Psoas muscle (tissue), 8 donors: ENCODE data around the gene DYNLT4. TPM values are rescaled to one million over a fixed set of nuclear protein-coding genes. Genes with fewer than 3 reads are reported as not detected.

Experiments
- ATAC-seq, 4 donors: fragments of 200-7000 bp; cut with Tn5 transposase; one replicate each; pipeline ENCODE4 v1.9.1; 2020; ENCODE audit warnings: moderate library complexity in 3 of 4, mild to moderate bottlenecking in 2 of 4
- DNase-seq, 2 donors: peaks; one replicate each; pipeline ENCODE4 v3.0.0-alpha.2; 2020
- H3K27ac ChIP-seq: fragments of 200-600 bp; one replicate; pipeline ENCODE4 v1.8.0; 2022
- H3K27me3 ChIP-seq, 3 donors: fragments of 200-600 bp in 1 of 3; one replicate each; pipeline versions ENCODE4 v1.6.1 to v1.8.0; 2013 to 2022; ENCODE audit warnings: low read length in 2 of 3, mild to moderate bottlenecking in 2 of 3, moderate library complexity in 1 of 3; ENCODE audit not compliant: insufficient read depth in 3 of 3
- H3K36me3 ChIP-seq, 2 donors: fragments of 200-600 bp in 1 of 2; one replicate each; pipeline versions ENCODE4 v1.6.1 to v1.8.0; 2013 to 2022; ENCODE audit warnings: low read depth in 1 of 2, mild to moderate bottlenecking in 1 of 2, moderate library complexity in 1 of 2; ENCODE audit not compliant: insufficient read depth in 1 of 2
- H3K4me1 ChIP-seq: fragments of 200-600 bp; one replicate; pipeline ENCODE4 v1.8.0; 2022
- H3K4me3 ChIP-seq: fragments of 200-600 bp; one replicate; pipeline ENCODE4 v1.8.0; 2022; ENCODE audit warnings: mild to moderate bottlenecking
- H3K9me3 ChIP-seq: fragments of 200-600 bp; one replicate; pipeline ENCODE4 v1.8.0; 2022
- WGBS, 3 donors: extraction: QIAGEN DNeasy Blood & Tissue Kit; methylation state at CpG; one replicate each; pipeline versions ENCODE4 v1.1.6 to v1.1.7; 2013; 5-methylcytosine and 5-hydroxymethylcytosine counted together
- intact Hi-C, 2 donors: fragments of 100-400 bp; cut with DNase I; formaldehyde crosslinking; loops; one replicate each; pipeline versions ENCODE4 v1.11.0 to v1.14.2; 2022
- polyA plus RNA-seq, 3 donors: library from polyadenylated mRNA; stranded (reverse); fragments of 200-250 nt; gene quantifications; one replicate each; pipeline ENCODE4 v1.2.3, GENCODE V29; 2013
- total RNA-seq, 4 donors: library from RNA; stranded (reverse); fragmentation: NEBNext Ultra II Directional in 2 of 4; extraction: Animal tissue kit (Norgen Biotek cat#: 25700) in 2 of 4; gene quantifications; one replicate each; pipeline versions ENCODE4 v1.2.1 to v1.2.4, GENCODE V29; 2021 to 2023
- TF ChIP-seq, protein P1 (sequence below): fragments of 200-600 bp; IDR thresholded peaks from one replicate; pipeline ENCODE4 v1.8.0; 2022; ENCODE audit warnings: antibody characterized with exemption
- donor health status: healthy with polysubstance abuse.
- donor health status: DM: no; HTN: no; CAD: no; lungs with moderate emphysema.
- donor health status: Bipolar disorder and iron deficiency.
- donor health status: healthy.
- donor health status: DM: yes; HTN: yes; CAD: no.
- donor health status: DM: no; HTN: no; CAD: no.
- donor health status: DM: no; HTN: no; CAD: no.
- donor health status: DM: yes; HTN: yes; CAD: no.

Gene DYNLT4
- total and polyA plus RNA-seq, 7 donors, result 0.06 to 0.59 (median 0.32) TPM; not detected in 2

DNA sequence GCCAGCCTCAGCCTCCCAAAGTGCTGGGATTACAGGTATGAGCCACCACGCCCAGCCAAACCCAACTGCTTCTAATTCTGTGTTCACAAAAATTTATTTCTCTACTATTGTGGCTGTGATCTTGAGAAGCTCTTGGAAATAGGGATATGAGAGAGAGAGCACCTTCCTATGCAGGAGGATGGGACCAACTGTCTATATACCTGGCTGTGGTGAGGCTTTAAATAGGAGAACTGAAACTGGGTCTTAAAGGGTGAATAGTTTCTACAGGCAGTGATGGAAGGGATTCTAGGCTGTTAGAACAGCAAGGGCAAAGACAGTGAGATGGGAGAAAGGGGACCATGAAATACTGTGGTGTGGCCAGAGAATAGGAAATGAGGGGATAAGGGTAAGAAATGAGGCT is 44.2 kb upstream of the DYNLT4 start:
- 93 to 100% (median 94%) methylated on average over 1 of the region's 1 CpG for WGBS, 3 donors
- ATAC-seq (no peak), DNase-seq (no peak)
- Histone ChIP-seq H3K9me3 (no peaks in the 10 kb centered on the region), H3K4me1 (no peaks in the 10 kb centered on the region), H3K27ac (no peak overlapping the region), H3K27me3 (no peaks in the 10 kb centered on the region), H3K36me3 (peaks cover 2 to 58% of the 10 kb centered on the region in 2 donors), H3K4me3 (no peak overlapping the region)
- TF ChIP-seq, protein P1, sequence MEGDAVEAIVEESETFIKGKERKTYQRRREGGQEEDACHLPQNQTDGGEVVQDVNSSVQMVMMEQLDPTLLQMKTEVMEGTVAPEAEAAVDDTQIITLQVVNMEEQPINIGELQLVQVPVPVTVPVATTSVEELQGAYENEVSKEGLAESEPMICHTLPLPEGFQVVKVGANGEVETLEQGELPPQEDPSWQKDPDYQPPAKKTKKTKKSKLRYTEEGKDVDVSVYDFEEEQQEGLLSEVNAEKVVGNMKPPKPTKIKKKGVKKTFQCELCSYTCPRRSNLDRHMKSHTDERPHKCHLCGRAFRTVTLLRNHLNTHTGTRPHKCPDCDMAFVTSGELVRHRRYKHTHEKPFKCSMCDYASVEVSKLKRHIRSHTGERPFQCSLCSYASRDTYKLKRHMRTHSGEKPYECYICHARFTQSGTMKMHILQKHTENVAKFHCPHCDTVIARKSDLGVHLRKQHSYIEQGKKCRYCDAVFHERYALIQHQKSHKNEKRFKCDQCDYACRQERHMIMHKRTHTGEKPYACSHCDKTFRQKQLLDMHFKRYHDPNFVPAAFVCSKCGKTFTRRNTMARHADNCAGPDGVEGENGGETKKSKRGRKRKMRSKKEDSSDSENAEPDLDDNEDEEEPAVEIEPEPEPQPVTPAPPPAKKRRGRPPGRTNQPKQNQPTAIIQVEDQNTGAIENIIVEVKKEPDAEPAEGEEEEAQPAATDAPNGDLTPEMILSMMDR, result no peak
- intact Hi-C loops, result no loop called here

DNA sequence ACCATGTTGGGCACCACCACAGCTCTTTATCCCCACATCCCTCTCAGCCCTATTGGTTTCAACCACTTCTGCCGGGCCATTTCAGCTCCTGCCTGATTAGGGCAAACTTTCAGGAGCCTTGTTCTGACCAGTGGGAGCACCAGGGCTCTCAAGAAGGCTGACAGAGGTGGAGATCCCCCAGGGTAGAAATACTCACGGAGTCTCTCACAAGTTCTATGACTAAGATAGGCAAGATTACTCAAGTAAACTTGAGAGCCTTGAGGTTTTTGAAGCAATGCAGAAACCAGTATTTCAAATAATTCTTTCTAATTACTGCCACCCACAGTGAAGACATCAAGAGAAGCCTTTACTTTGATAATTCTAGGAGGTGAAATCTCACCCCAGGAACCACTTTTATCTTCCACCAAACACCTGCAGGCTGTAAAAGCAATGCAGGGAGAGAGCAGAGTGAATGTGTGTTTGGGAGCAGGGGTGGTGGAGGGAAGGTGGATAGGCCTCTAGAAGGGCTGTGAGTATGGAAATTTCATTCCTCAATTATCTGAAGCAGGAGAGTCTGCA is 42.5 kb upstream of the DYNLT4 start:
- no peaks in the 10 kb centered on the region for H3K4me1 ChIP-seq
- WGBS, 3 donors, result 75 to 90% (median 80%) methylated on average over 2 of the region's 2 CpGs
- H3K9me3 ChIP-seq, result no peaks in the 10 kb centered on the region
- no peaks in the 10 kb centered on the region for H3K27me3 ChIP-seq
- intact Hi-C loops, result no loop called here
- H3K4me3 ChIP-seq, result no peak overlapping the region
- no peak for DNase-seq
- no peak overlapping the region for H3K27ac ChIP-seq
- TF ChIP-seq, protein P1, result no peak
- H3K36me3 ChIP-seq, result peaks cover 2 to 41% of the 10 kb centered on the region in 2 donors
- ATAC-seq, result no peak

DNA sequence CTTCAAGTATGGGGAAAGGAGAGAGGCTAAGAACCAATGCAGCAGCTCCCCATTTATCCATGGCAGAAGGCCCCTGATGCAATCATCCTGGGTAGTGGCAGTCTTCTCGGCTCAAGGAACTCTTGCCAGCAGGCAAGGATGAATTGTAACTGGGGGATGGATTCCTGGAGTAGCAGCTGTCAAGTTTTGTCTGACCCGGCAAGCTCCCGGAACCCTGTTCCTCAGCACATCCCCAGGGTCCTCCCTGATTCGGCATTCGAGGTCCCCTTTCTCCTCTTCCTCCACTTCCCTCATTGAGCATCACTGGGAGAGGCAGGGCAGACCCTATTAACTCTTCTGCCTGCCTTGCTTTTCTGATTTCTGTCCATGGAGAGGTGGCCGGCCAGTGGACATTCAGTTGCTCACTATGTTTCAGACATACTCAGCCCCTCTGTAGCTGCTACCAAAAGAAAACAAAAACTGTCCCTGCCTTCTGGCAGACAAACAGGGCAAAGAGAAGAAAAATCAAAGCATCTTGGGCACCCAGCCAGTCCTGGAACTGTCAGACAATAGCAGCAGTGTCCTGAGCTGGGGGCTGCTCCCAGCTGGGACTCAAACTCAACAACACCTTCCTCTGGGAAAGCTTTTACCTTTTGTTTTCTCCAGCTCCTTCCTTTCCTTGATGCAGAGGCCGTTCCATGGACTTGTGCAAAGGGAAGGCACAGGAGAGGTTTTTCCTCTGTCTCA is 41.5 kb upstream of the DYNLT4 start:
- Histone ChIP-seq H3K27ac (no peak overlapping the region), H3K27me3 (no peaks in the 10 kb centered on the region), H3K9me3 (no peaks in the 10 kb centered on the region), H3K36me3 (peaks cover 2 to 34% of the 10 kb centered on the region in 2 donors), H3K4me3 (no peak overlapping the region), H3K4me1 (no peaks in the 10 kb centered on the region)
- intact Hi-C loops, result no loop called here
- ATAC-seq (peak in 1 of 4 donors; percentile 24), DNase-seq (peak in 1 of 2 donors; percentile 17)
- TF ChIP-seq, protein P1, result no peak
- 43 to 56% (median 46%) methylated on average over 7 of the region's 7 CpGs for WGBS, 3 donors

DNA sequence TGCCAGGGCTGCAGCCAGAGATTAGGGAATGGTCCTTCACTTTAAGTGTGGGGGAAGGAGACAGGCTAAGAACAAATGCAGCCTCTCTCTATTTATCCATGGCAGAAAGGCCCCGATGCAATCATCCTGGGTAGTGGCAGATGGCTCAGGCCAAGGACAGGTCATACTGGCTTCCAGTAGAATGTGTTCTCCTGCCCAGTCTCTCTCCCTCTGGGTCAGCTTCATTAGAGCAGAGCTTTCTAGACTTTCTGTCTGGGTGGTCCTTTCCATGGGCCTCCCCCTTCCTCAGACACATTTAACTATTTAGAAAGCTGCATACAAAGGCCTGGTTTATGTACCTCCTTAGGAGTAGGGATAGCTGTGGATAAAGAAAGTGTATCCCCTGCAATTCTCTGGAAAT is 40.7 kb upstream of the DYNLT4 start:
- TF ChIP-seq, protein P1, result no peak
- intact Hi-C loops, result no loop called here
- Histone ChIP-seq H3K27ac (no peak overlapping the region), H3K36me3 (peaks cover 2 to 27% of the 10 kb centered on the region in 2 donors), H3K4me1 (no peaks in the 10 kb centered on the region), H3K4me3 (no peak overlapping the region), H3K9me3 (no peaks in the 10 kb centered on the region), H3K27me3 (no peaks in the 10 kb centered on the region)
- DNase-seq, result no peak
- WGBS, 3 donors, result 54 to 73% (median 56%) methylated on average over 1 of the region's 1 CpG
- no peak for ATAC-seq
